ACC112 (cell line): ENCODE results near the gene GINS2.

Experiments
- H2AFZ ChIP-seq: fragments of 200-600 bp; sonication (generic); one replicate; pipeline ENCODE4 v1.6.0; 2017; ENCODE audit warnings: antibody characterized with exemption, low read length; ENCODE audit not compliant: unreplicated experiment
- H3K27ac ChIP-seq: fragments of 200-600 bp; sonication (generic); 2 replicates; pipeline ENCODE4 v1.5.1; 2014; ENCODE audit warnings: low read depth, mild to moderate bottlenecking, antibody characterized with exemption, low read length, moderate library complexity
- H3K27me3 ChIP-seq: fragments of 200-600 bp; sonication (generic); 2 replicates; pipeline ENCODE4 v1.6.1; 2014; ENCODE audit warnings: mild to moderate bottlenecking, antibody characterized with exemption, low read length, moderate library complexity, mixed read lengths; ENCODE audit not compliant: insufficient read depth
- H3K36me3 ChIP-seq: fragments of 200-600 bp; sonication (generic); 2 replicates; pipeline ENCODE4 v1.6.1; 2016; ENCODE audit warnings: mild to moderate bottlenecking, antibody characterized with exemption, low read length, moderate library complexity, mixed read lengths; ENCODE audit not compliant: insufficient read depth
- H3K4me1 ChIP-seq: fragments of 200-600 bp; sonication (generic); one replicate; pipeline ENCODE4 v1.6.1; 2016; ENCODE audit warnings: low read length, mixed read lengths; ENCODE audit not compliant: insufficient read depth, unreplicated experiment, control insufficient read depth
- H3K4me3 ChIP-seq: fragments of 200-600 bp; sonication (generic); 2 replicates; pipeline ENCODE4 v1.5.1; 2014; ENCODE audit warnings: mild to moderate bottlenecking, low read depth, low read length
- H3K79me2 ChIP-seq: fragments of 200-600 bp; sonication (generic); one replicate; pipeline ENCODE4 v1.6.0; 2016; ENCODE audit warnings: low read length; ENCODE audit not compliant: control insufficient read depth, unreplicated experiment, insufficient read depth

GINS2 gene

DNA sequence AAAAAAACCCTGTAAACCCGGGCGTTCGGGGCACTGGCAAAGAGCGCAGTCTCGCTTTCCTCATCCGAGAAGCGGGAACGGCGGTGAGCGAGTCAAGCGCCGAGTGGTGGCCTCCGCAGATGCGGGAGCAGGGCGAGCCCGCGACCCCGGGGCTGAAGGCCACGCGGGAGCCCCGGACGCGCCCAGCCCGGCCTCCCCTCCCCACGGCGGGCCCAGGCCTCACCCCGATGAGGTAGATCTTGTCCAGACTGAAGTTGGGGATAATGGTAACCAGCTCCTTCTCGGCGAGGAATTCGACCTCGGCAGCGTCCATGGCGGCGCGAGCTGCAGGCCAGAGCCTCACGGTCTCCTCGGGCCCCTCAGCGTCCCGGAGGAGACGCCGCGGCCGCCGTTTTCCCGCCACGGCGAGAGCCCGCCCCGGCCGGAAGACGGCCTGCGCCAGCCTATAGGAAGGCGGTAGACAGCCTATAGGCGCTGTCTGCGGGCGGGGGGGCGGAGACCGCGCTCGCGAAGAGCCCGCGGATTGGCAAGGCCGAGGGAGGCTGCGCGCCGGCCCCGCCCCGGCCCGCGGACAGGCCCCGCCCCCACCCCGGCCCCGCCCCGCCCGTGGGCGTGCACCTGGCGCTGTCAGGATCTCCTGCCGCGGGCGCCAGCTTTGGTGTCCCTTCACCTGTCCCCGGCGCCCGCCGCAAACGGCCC, at the start of gene GINS2:
TSS of gene GINS2 (minus strand) at position 369 of the 699 bp plus-strand sequence. CDS start at position 313, 56 bp downstream.
- Histone ChIP-seq H3K27me3 (peaks cover 6% of the 10 kb centered on the region; the same call in 1 of the 2 replicates), H3K36me3 (peaks cover 4% of the 10 kb centered on the region; the same call in 1 of the 2 replicates), H3K27ac (no peak within 1 kb of the TSS), H3K79me2 (peaks cover 7% of the 10 kb centered on the region), H3K4me3 (peak within 1 kb of the TSS; percentile 98), H2AFZ (peak within 1 kb of the TSS; percentile 99), H3K4me1 (peaks cover 14% of the 10 kb centered on the region)

GRCh38 chr16:85736921-85737320, 48.2 kb upstream of the GINS2 start:
- Histone ChIP-seq H2AFZ (no peak overlapping the region), H3K36me3 (no peaks in the 10 kb centered on the region), H3K27ac (no peak overlapping the region)

DNA sequence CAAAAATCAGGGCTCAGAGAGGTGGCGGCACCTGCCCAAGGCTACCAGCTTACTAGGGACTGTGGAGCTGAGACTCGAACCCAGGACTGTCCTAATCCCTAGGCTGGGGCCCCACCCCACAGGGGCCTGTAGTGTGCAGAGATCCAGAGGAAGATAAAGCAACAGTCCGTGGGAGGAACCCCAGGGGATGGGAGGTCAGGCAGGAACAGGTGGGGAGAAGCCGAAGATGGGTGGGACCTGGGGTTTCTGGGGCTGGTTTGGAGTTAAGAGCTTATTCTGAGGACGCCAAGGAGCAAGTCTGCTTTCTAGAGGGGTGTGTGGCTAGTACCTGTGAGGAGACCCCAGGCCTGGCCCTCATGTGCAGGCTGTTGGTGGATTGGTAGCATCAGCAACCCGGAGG, 47.2 kb upstream of the GINS2 start:
- Histone ChIP-seq H3K27me3 (no peaks in the 10 kb centered on the region), H3K36me3 (no peaks in the 10 kb centered on the region), H3K27ac (no peak overlapping the region), H2AFZ (no peak overlapping the region), H3K4me1 (no peaks in the 10 kb centered on the region), H3K4me3 (no peak overlapping the region), H3K79me2 (peaks cover 12% of the 10 kb centered on the region)

More at GRCh38 chr16:85736921-85737320, 48.2 kb upstream of the GINS2 start:
- no peaks in the 10 kb centered on the region for H3K4me1 ChIP-seq
- no peaks in the 10 kb centered on the region for H3K27me3 ChIP-seq
- H3K4me3 ChIP-seq: no peak overlapping the region
- peaks cover 12% of the 10 kb centered on the region for H3K79me2 ChIP-seq

GRCh38 chr16:85735225-85735635, 46.5 kb upstream of the GINS2 start:
- Histone ChIP-seq H3K27ac (no peak overlapping the region), H3K4me3 (no peak overlapping the region), H2AFZ (no peak overlapping the region), H3K4me1 (no peaks in the 10 kb centered on the region), H3K27me3 (no peaks in the 10 kb centered on the region), H3K79me2 (peaks cover 12% of the 10 kb centered on the region), H3K36me3 (no peaks in the 10 kb centered on the region)

DNA sequence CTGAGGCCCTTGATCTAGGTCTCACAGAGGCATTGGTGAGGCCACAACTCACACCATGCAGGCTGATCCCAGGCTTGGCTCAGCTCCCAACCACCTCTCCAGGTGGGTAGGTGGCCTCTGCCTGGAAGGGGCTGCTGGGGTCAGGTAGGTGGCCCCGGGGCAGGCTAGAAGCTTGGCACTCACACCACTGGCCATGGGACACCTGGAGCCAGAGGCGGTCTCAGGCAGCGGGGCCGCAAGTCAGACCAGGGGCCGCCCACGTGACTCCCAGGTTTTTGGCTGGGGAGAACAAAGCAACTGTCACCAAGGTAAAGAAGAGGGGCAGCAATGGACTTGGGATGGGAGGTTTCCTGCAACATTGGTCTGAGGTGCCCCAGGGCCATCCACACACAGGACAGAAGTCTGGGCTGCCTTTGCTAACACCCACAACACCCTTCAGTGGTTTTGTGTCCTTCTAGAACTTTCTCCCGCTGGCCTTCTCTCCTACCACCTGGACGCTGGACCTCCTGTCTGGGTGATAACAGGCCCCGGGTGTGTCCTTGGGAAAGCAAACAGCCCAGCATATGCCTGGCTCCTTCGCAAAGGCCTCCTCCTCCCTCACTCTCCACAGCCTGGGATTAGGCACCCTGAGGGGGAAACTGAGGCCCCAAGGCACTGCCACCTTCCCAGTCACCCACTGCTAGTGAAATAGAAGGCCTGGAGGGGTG, 45.7 kb upstream of the GINS2 start:
- no peak overlapping the region for H3K27ac ChIP-seq
- peaks cover 12% of the 10 kb centered on the region for H3K79me2 ChIP-seq
- H3K4me3 ChIP-seq: no peak overlapping the region
- H3K36me3 ChIP-seq: no peaks in the 10 kb centered on the region
- H3K27me3 ChIP-seq: no peaks in the 10 kb centered on the region
- H3K4me1 ChIP-seq: no peaks in the 10 kb centered on the region
- no peak overlapping the region for H2AFZ ChIP-seq

DNA sequence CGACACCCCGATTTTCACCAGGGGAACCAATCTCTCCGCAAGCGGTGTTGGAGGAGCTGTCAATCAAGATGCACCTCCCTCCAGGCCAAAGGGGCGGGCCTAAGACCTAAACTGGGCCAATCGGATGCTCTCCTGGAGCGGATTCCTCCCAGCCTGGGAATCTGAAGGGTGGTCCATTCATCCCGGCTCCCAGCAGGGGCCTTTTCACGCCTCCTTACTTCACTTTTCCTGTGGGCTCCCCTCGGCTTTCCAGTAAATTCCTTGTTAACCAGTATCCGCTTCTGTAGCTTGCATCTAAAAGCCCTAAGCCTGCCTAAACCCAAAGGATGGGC, 45.1 kb upstream of the GINS2 start:
- H3K27me3 ChIP-seq: no peaks in the 10 kb centered on the region
- H2AFZ ChIP-seq: no peak overlapping the region
- H3K4me1 ChIP-seq: no peaks in the 10 kb centered on the region
- H3K36me3 ChIP-seq: no peaks in the 10 kb centered on the region
- peak overlapping the region; percentile 70 for H3K27ac ChIP-seq
- H3K79me2 ChIP-seq: peaks cover 11% of the 10 kb centered on the region
- H3K4me3 ChIP-seq: no peak overlapping the region

DNA sequence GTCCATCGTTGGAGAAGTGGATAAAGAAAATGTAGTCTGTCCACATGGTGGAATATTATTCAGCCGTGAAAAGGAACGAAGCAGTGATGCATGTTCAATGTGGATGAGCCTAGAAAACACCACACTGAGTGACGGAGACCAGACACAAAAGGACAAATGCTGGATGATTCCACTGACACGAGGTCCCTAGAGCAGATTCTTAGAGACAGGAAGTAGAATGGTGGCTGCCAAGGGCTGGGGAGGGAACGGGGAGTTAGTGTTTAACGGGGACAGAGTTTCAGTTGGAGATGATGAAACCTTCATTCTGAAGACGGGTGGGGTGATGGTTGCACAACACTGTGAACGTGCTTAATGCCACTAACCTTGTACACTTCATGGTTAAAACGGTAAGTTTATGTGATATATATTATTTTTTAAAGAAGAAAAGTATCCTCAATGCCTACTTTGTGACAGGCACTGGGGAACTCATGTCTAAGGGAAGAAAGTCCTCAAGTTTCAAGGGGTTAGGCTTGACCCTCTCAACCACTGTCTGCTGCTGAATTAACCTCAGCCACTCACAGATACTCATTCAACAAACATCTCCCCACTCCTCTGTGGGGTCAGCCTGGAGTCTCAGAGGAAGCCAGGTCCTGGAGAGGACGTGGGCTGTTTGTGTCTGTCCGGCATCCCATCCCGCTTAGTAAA, 44.5 kb upstream of the GINS2 start:
- H3K79me2 ChIP-seq: peaks cover 13% of the 10 kb centered on the region
- H2AFZ ChIP-seq: no peak overlapping the region
- H3K27ac ChIP-seq: peak overlapping the region; percentile 70
- no peaks in the 10 kb centered on the region for H3K36me3 ChIP-seq
- no peaks in the 10 kb centered on the region for H3K27me3 ChIP-seq
- H3K4me1 ChIP-seq: no peaks in the 10 kb centered on the region
- H3K4me3 ChIP-seq: no peak overlapping the region

- H2AFZ ChIP-seq: no peak overlapping the region
These were observed 42.4 kb upstream of the GINS2 start for GRCh38 chr16:85731179-85731578.

GRCh38 chr16:85730186-85730465, 41.4 kb upstream of the GINS2 start:
- Histone ChIP-seq H3K27ac (no peak overlapping the region), H3K4me3 (no peak overlapping the region), H3K27me3 (no peaks in the 10 kb centered on the region), H3K79me2 (peaks cover 6% of the 10 kb centered on the region), H2AFZ (no peak overlapping the region), H3K36me3 (peaks cover 5% of the 10 kb centered on the region; the same call in 1 of the 2 replicates), H3K4me1 (no peaks in the 10 kb centered on the region)

More at GRCh38 chr16:85731179-85731578, 42.4 kb upstream of the GINS2 start:
- H3K79me2 ChIP-seq: peaks cover 9% of the 10 kb centered on the region
- H3K4me1 ChIP-seq: no peaks in the 10 kb centered on the region
- H3K27ac ChIP-seq: no peak overlapping the region
- H3K4me3 ChIP-seq: no peak overlapping the region
- no peaks in the 10 kb centered on the region for H3K27me3 ChIP-seq
- H3K36me3 ChIP-seq: peaks cover 1% of the 10 kb centered on the region; the same call in 1 of the 2 replicates

GRCh38 chr16:85729452-85730185, 40.9 kb upstream of the GINS2 start:
- H3K36me3 ChIP-seq: peaks cover 5% of the 10 kb centered on the region; the same call in 1 of the 2 replicates
- no peak overlapping the region for H3K27ac ChIP-seq

More at GRCh38 chr16:85729452-85730185, 40.9 kb upstream of the GINS2 start:
- Histone ChIP-seq H3K79me2 (peaks cover 6% of the 10 kb centered on the region), H3K4me1 (no peaks in the 10 kb centered on the region), H3K27me3 (no peaks in the 10 kb centered on the region), H2AFZ (no peak overlapping the region), H3K4me3 (no peak overlapping the region)
